K562 (cell line): ENCODE data around the gene METRNL. TPM values are rescaled to one million over a fixed set of nuclear protein-coding genes. Genes with fewer than 3 reads are reported as not detected.

Experiments
- CBX2 ChIP-seq: fragments of 200-600 bp; sonication (generic); IDR thresholded peaks from one replicate; pipeline ENCODE4 v1.6.1; 2012; ENCODE audit warnings: mild to moderate bottlenecking, low read length, inconsistent platforms; ENCODE audit not compliant: insufficient read depth, poor library complexity, severe bottlenecking
- E2F4 ChIP-seq: sonication (generic); formaldehyde crosslinking; IDR thresholded peaks from 2 replicates; pipeline ENCODE4 v1.8.0; 2022; ENCODE audit warnings: mild to moderate bottlenecking, low read depth, missing genetic modification reagents
- GABPB2 ChIP-seq: fragments of 250-450 bp; sonication (Bioruptor Pico); conservative IDR thresholded peaks from 2 replicates; pipeline ENCODE4 v1.5.1; 2021; ENCODE audit warnings: mild to moderate bottlenecking
- GMEB1 ChIP-seq: fragments of 250-450 bp; sonication (Bioruptor Pico); IDR thresholded peaks from 2 replicates; pipeline ENCODE4 v1.4.0; 2020; ENCODE audit warnings: mild to moderate bottlenecking
- HDAC1 ChIP-seq, 2 experiments: fragments of 450-650 bp; IDR thresholded peaks; 2 replicates each; pipeline ENCODE4 v1.6.1; 2016 to 2017; ENCODE audit warnings: inconsistent platforms in 1 of 2, mild to moderate bottlenecking in 1 of 2, moderate library complexity in 1 of 2
- IFI16 ChIP-seq: fragments of 250-450 bp; sonication (Bioruptor Pico); IDR thresholded peaks from 2 replicates; pipeline ENCODE4 v2.1.2; 2022; ENCODE audit warnings: mild to moderate bottlenecking, inconsistent platforms
- IRF2 ChIP-seq: sonication (generic); formaldehyde crosslinking; IDR thresholded peaks from 2 replicates; pipeline ENCODE4 v1.8.1; 2022; ENCODE audit warnings: mild to moderate bottlenecking, missing genetic modification reagents
- KDM5B ChIP-seq: fragments of 200-600 bp; sonication (generic); IDR thresholded peaks from 2 replicates; pipeline ENCODE4 v1.6.1; 2012; ENCODE audit warnings: low read depth, mild to moderate bottlenecking, moderate library complexity, low read length, control low read depth, inconsistent platforms; ENCODE audit not compliant: insufficient replicate concordance
- MTA3 ChIP-seq: fragments of 450-650 bp; formaldehyde crosslinking; IDR thresholded peaks from 2 replicates; pipeline ENCODE4 v1.6.1; 2017; ENCODE audit warnings: mild to moderate bottlenecking, borderline replicate concordance
- PCBP2 ChIP-seq: fragments of 200-400 bp; formaldehyde crosslinking; IDR thresholded peaks from 2 replicates; pipeline ENCODE4 v1.6.1; 2018; ENCODE audit warnings: low read length, low read depth, mild to moderate bottlenecking, moderate library complexity; ENCODE audit not compliant: poor library complexity, severe bottlenecking
- PHTF2 ChIP-seq: fragments of 250-450 bp; sonication (Bioruptor Pico); IDR thresholded peaks from 2 replicates; pipeline ENCODE4 v1.5.0; 2021; ENCODE audit warnings: mild to moderate bottlenecking
- RAD51 ChIP-seq: fragments of 450-650 bp; IDR thresholded peaks from 2 replicates; pipeline ENCODE4 v1.7.1; 2016; ENCODE audit warnings: low read depth, mild to moderate bottlenecking, borderline replicate concordance
- SREBF1 ChIP-seq: fragments of 150-350 bp; IDR thresholded peaks from 2 replicates; pipeline ENCODE4 v1.6.1; 2014; ENCODE audit warnings: antibody characterized with exemption, low read depth, low read length, borderline replicate concordance
- SRF ChIP-seq, 2 experiments: fragments of 250-450, 450-650 bp in 1 of 2; sonication (Bioruptor Pico) in 1 of 2; sonication (generic) in 1 of 2; formaldehyde crosslinking; IDR thresholded peaks; 2 replicates each; pipeline versions ENCODE4 v1.5.0 to v1.5.1; 2020 to 2022; ENCODE audit warnings: mild to moderate bottlenecking in 1 of 2, missing genetic modification reagents in 1 of 2
- TAF9B ChIP-seq: fragments of 450-650 bp; IDR thresholded peaks from 2 replicates; pipeline ENCODE4 v1.6.1; 2018; ENCODE audit warnings: mild to moderate bottlenecking; ENCODE audit not compliant: partially characterized antibody
- ZNF124 ChIP-seq: sonication (generic); formaldehyde crosslinking; IDR thresholded peaks from 2 replicates; pipeline ENCODE4 v1.8.1; 2022; ENCODE audit warnings: missing genetic modification reagents
- ZNF263 ChIP-seq: sonication (generic); formaldehyde crosslinking; IDR thresholded peaks from 2 replicates; pipeline ENCODE4 v1.8.0; 2022; ENCODE audit warnings: mild to moderate bottlenecking, missing genetic modification reagents, borderline replicate concordance
- ZNF398 ChIP-seq: fragments of 250-450 bp; sonication (Bioruptor Pico); IDR thresholded peaks from 2 replicates; pipeline ENCODE4 v1.8.0; 2021; ENCODE audit warnings: moderate library complexity, mild to moderate bottlenecking, inconsistent platforms
- ZNF436 ChIP-seq: fragments of 250-450, 450-650 bp; sonication (Bioruptor Pico); formaldehyde crosslinking; IDR thresholded peaks from 2 replicates; pipeline ENCODE4 v1.7.0; 2020; ENCODE audit warnings: mild to moderate bottlenecking
- ZNF695 ChIP-seq: fragments of 450-650 bp; formaldehyde crosslinking; IDR thresholded peaks from 2 replicates; pipeline ENCODE4 v1.4.0; 2020; ENCODE audit warnings: mild to moderate bottlenecking, moderate library complexity
- ZNF696 ChIP-seq: fragments of 250-450 bp; sonication (Bioruptor Pico); conservative IDR thresholded peaks from 2 replicates; pipeline ENCODE4 v1.4.0; 2020; ENCODE audit warnings: mild to moderate bottlenecking, moderate library complexity
- ZZZ3 ChIP-seq: fragments of 450-650 bp; IDR thresholded peaks from 2 replicates; pipeline ENCODE4 v1.6.1; 2016; ENCODE audit warnings: antibody characterized with exemption, mild to moderate bottlenecking, moderate library complexity
- polyA plus RNA-seq, 8 experiments: library from polyadenylated mRNA; depleted of rRNA in 4 of 8; stranded (reverse) in 5 of 8; unstranded in 3 of 8; fragments of >200 nt; fragmentation: Nextera tagmentation in 2 of 8; fragmentation: Illumina TruSeq in 1 of 8; extraction: Ambion mirVana in 2 of 8; extraction: Trizol in 1 of 8; gene quantifications; 2 replicates each; pipeline versions ENCODE4 v1.2.1 to v1.2.3, GENCODE V29; 2011 to 2014; ENCODE audit warnings: inconsistent platforms in 1 of 8, missing spikeins in 1 of 8
- total RNA-seq, 7 experiments: library from RNA; depleted of rRNA in 6 of 7; stranded (reverse); fragments of >200 nt in 6 of 7; fragmentation: Illumina TruSeq in 2 of 7; extraction: Trizol in 2 of 7; gene quantifications; 2 replicates each; pipeline versions ENCODE4 v1.2.1 to v1.2.3, GENCODE V29; 2011 to 2021; ENCODE audit warnings: low replicate concordance in 1 of 7
- TF ChIP-seq, protein P1 (sequence below): fragments of 250-450 bp; sonication (Bioruptor Pico); IDR thresholded peaks from 2 replicates; pipeline ENCODE4 v1.6.1; 2021; ENCODE audit warnings: mild to moderate bottlenecking

The METRNL gene
- total and polyA plus RNA-seq, 9 of the 15 experiments (the other 6 are each of a cell fraction or from before 2014, with no cell fraction given) = 0.17 to 31.8 (median 2.9) TPM

GRCh38 chr17:83051396-83052240, 27.8 kb upstream of the METRNL start (continued):
- TF ChIP-seq GMEB1 (CRISPR knock-in tag) = peak; percentile 34; the same call in 1 of the 2 replicates
- TF ChIP-seq IRF2 (CRISPR knock-in tag) = no peak
- no peak for TF ChIP-seq ZNF436
- peak; percentile 82 for TF ChIP-seq KDM5B
- TF ChIP-seq ZNF695 (CRISPR knock-in tag) = no peak
- no peak for TF ChIP-seq ZZZ3
- no peak for TF ChIP-seq PHTF2 (CRISPR knock-in tag)
- TF ChIP-seq GABPB2 = no peak
- TF ChIP-seq, protein P1, sequence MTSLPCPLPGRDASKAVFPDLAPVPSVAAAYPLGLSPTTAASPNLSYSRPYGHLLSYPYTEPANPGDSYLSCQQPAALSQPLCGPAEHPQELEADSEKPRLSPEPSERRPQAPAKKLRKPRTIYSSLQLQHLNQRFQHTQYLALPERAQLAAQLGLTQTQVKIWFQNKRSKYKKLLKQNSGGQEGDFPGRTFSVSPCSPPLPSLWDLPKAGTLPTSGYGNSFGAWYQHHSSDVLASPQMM (CRISPR knock-in tag) = no peak
- TF ChIP-seq SREBF1 = no peak
- TF ChIP-seq IFI16 (CRISPR knock-in tag) = no peak
- TF ChIP-seq PCBP2 = no peak
- TF ChIP-seq ZNF398 (CRISPR knock-in tag) = no peak
- TF ChIP-seq ZNF263 (CRISPR knock-in tag) = no peak; the same call in 1 of the 2 replicates
- TF ChIP-seq CBX2 = no peak
- no peak for TF ChIP-seq ZNF696 (CRISPR knock-in tag)
- no peak for TF ChIP-seq TAF9B
- peak; percentile 83 for TF ChIP-seq RAD51
- peak in 1 of 2 experiments; percentile 99; a peak in 3 of 4 replicates for TF ChIP-seq HDAC1 (IDR thresholded peaks at IDR 0.05)
- no peak for TF ChIP-seq ZNF124
- 0 out of 2 replicates have a peak, but pooled peaks have one; percentile 12 for TF ChIP-seq E2F4
- TF ChIP-seq MTA3 = peak; percentile 76; the same call in 1 of the 2 replicates
- TF ChIP-seq SRF (CRISPR knock-in tag; IDR thresholded peaks at IDR 0.05) = peak in 1 of 2 experiments; percentile 55; a peak in 1 of 4 replicates
